ENCODE measurements around the gene C19orf18.
A peak's percentile ranks its signal among the peaks of the same experiment; 100 is the strongest.
"Not testable (repeated sequence)": the region's sequence is repeated elsewhere in the genome, so short reads cannot be mapped to it uniquely, and the experiment has no call there.

C19orf18 gene

DNA sequence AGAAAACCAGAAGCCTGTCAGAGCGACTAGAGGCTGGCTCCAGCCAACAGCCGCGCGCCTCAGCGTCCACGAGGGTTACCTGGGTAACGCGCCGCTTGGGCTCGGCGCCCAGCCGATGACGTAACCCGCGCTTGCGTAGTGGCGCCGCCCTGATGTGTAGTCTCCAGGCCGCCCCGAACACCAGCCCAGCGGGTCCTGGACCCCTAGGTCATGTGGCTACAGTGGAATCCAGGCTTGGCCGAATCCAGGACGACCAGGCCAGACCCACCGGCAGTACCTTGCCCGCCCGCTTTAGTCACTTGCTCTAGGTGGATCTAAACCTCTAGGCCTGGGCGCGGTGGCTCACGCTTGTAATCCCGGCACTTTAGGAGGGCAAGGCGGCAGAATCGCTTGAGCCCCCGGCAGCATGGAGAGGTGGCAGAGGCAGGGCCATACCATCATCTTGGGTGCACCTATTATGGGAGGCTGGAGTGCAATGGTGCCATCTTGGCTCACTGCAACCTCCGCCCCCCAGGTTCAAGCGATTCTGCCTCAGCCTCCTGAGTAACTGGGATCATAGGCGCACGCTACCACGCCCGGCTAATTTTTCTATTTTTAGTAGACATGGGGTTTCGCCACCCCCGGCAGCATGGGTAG lies 35.5 kb upstream of the C19orf18 start:
- peaks cover under 1% of the 10 kb centered on the region for H3K4me1 Mint-ChIP-seq
- H3K4me3 Mint-ChIP-seq = no peak overlapping the region
- H3K27ac Mint-ChIP-seq = no peak overlapping the region
- H3K36me3 Mint-ChIP-seq (ENCODE audit: low read depth) = peaks cover 86% of the 10 kb centered on the region
- H3K9me3 Mint-ChIP-seq = peaks cover 95% of the 10 kb centered on the region
- peaks cover under 1% of the 10 kb centered on the region for H3K27me3 Mint-ChIP-seq (ENCODE audit: low read depth, poor library complexity)
- no peak for DNase-seq
- TF ChIP-seq, protein P1, sequence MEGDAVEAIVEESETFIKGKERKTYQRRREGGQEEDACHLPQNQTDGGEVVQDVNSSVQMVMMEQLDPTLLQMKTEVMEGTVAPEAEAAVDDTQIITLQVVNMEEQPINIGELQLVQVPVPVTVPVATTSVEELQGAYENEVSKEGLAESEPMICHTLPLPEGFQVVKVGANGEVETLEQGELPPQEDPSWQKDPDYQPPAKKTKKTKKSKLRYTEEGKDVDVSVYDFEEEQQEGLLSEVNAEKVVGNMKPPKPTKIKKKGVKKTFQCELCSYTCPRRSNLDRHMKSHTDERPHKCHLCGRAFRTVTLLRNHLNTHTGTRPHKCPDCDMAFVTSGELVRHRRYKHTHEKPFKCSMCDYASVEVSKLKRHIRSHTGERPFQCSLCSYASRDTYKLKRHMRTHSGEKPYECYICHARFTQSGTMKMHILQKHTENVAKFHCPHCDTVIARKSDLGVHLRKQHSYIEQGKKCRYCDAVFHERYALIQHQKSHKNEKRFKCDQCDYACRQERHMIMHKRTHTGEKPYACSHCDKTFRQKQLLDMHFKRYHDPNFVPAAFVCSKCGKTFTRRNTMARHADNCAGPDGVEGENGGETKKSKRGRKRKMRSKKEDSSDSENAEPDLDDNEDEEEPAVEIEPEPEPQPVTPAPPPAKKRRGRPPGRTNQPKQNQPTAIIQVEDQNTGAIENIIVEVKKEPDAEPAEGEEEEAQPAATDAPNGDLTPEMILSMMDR (IDR thresholded peaks at IDR 0.05) = no peak

DNA sequence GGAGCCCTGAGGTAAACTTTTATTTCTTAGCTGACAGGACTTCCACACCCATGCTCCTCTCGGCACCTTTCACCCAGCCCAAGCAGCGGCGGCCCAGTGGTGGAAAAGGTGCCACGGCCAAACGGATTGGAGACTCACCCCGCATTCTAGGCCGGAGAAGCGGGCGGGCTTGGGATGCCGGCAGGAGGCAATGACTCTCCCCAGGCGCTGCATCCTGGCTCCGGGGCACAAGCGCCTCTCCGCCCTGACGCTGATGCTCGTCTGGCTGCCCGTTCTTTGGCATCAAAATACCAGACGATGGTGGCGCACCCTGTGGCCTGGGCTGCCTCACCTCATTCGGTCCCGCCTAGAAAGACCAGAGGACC lies 34.9 kb upstream of the C19orf18 start:
- H3K9me3 Mint-ChIP-seq = peaks cover 95% of the 10 kb centered on the region
- H3K4me1 Mint-ChIP-seq = peaks cover 5% of the 10 kb centered on the region
- H3K27ac Mint-ChIP-seq = no peak overlapping the region
- peaks cover 4% of the 10 kb centered on the region for H3K27me3 Mint-ChIP-seq (ENCODE audit: low read depth, poor library complexity)
- TF ChIP-seq, protein P1 (IDR thresholded peaks at IDR 0.05) = no peak
- DNase-seq = no peak
- no peak overlapping the region for H3K4me3 Mint-ChIP-seq
- H3K36me3 Mint-ChIP-seq (ENCODE audit: low read depth) = peaks cover 91% of the 10 kb centered on the region

DNA sequence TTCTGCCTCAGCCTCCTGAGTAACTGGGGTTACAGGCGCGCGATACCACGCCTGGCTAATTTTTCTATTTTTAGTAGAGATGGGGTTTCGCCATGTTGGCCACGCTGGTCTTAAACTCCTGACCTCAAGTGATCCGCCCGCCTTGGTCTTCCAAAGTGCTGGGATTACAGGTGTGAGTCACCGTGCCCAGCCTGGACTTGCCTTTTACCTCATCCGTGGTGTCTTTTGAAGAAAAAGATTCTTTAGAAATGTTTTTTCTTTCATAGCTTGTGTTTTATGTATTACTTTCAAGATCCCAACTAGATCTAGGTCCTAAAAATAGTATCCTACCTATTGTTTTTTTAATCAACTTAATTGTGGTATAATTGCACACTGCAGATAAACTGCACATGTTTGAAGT lies 34.5 kb upstream of the C19orf18 start:
- not testable (repeated sequence) for H3K27ac Mint-ChIP-seq; H3K4me1 Mint-ChIP-seq; DNase-seq; H3K4me3 Mint-ChIP-seq; H3K27me3 Mint-ChIP-seq (ENCODE audit: low read depth, poor library complexity)
- peaks cover 94% of the 10 kb centered on the region for H3K36me3 Mint-ChIP-seq (ENCODE audit: low read depth)
- H3K9me3 Mint-ChIP-seq = peaks cover 95% of the 10 kb centered on the region

DNA sequence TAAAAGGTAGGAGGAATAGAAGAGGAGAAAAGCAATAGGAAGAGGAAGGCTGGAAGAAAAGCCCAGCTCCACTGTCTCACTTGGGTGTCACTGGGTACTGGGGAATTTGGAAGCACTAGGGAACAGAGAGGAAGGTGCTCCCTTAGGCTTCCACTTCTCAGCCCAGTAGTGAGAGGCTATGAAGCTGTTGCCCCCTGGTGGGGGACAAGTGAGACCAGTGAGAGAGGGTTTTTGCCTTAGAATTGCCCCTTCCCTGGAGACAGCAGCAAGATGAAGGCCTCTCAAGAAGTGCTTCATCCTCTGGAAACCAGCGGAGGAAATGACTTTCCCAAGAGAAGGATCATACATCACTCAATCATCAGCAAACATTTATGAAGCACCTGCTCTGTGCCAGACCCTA lies 33.0 kb upstream of the C19orf18 start:
- peaks cover 5% of the 10 kb centered on the region for H3K4me1 Mint-ChIP-seq

DNA sequence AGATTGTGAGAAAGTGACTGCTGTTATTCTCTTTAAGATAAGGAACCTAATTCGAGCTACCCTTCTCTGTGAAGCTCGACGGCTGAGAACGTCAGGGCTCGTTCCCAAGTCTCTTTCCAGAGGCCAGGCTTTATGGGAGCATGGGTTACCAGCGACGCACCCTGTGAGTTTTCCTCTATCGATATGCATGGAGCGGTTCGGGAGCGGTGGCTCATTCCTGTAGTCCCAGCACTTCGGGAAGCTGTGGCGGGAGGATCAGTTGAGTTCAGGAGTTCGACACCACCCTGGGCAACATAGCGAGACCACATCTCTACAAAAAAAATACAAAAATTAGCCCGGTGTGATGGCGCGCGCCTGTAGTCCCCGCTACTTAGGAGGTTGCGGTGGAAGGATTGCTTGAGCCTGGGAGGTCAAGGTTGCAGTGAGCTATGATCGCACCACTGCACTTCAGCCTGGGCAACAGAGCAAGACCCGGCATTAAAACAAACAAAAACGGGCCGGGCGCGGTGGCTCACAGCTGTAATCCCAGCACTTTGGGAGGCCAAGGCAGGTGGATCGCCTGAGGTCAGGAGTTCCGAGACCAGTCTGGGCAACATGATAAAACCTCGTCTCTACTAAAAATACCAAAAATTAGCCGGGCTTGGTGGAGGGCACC lies 29.0 kb upstream of the C19orf18 start:
- H3K27me3 Mint-ChIP-seq (ENCODE audit: low read depth, poor library complexity) = peaks cover 13% of the 10 kb centered on the region
- peaks cover 95% of the 10 kb centered on the region for H3K36me3 Mint-ChIP-seq (ENCODE audit: low read depth)
- no peak overlapping the region for H3K27ac Mint-ChIP-seq
- TF ChIP-seq, protein P1 (IDR thresholded peaks at IDR 0.05) = no peak
- H3K4me3 Mint-ChIP-seq = peak overlapping the region; percentile 87
- no peak for DNase-seq
- peaks cover 12% of the 10 kb centered on the region for H3K4me1 Mint-ChIP-seq
- H3K9me3 Mint-ChIP-seq = peaks cover 98% of the 10 kb centered on the region

More for the DNA sequence above, 33.0 kb upstream of the C19orf18 start:
- Mint-ChIP-seq H3K27ac (no peak overlapping the region), H3K36me3 (ENCODE audit: low read depth) (peaks cover 90% of the 10 kb centered on the region), H3K4me3 (no peak overlapping the region), H3K27me3 (ENCODE audit: low read depth, poor library complexity) (peaks cover 4% of the 10 kb centered on the region), H3K9me3 (peaks cover 93% of the 10 kb centered on the region)
- TF ChIP-seq, protein P1 (IDR thresholded peaks at IDR 0.05) = no peak
- DNase-seq = no peak

DNA sequence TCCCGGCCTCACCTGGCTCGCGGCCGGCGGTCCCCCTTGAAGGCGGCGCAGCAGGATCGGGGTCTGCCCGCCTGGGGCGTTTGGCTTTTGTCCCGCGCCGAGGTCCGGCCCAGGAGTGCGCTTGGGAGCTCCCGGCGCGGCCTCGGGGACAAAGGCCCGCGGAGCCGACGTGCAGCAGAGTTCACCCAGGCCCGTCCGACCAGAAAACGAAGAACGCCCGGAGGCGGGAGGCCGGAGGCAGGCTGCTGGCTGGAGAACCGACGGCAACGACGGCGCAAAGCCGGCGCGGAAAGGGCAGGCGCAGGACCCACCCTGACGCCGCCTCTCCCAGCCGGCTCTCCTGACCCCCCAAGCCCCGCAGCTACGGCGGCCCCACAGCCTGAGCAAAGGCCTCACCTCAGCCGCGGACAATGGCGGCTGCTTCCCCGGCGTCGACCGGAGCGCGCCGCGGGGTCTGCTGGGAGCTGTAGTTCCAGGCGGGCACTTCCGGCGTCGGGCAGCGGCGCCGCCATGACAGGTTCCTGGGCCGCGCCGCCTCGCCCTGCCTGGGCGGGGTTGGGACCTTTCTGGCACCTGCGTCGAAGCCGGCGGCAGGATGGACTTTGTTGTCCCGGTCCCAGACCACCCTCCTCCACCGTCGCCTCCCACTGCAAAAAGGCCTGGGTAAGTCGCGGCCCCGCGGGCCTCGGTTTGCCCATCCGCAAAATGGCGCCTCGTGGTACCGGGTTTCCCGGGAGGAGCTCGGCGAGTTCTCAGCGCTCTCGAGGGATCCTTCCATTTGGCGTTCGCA lies 28.2 kb upstream of the C19orf18 start, which contains the start of gene ZNF606:
ZNF606 (minus strand) TSS at position 437 of the 790 bp plus-strand sequence. CDS start 1,501 bp downstream, outside the sequence.
- TF ChIP-seq, protein P1 (IDR thresholded peaks at IDR 0.05) = no peak
- Mint-ChIP-seq H3K9me3 (peaks cover 98% of the 10 kb centered on the region), H3K4me3 (peak within 1 kb of the TSS; percentile 87), H3K4me1 (peaks cover 12% of the 10 kb centered on the region), H3K27ac (peak within 1 kb of the TSS; percentile 81), H3K27me3 (ENCODE audit: low read depth, poor library complexity) (peaks cover 13% of the 10 kb centered on the region), H3K36me3 (ENCODE audit: low read depth) (peaks cover 95% of the 10 kb centered on the region)
- peak; percentile 85 for DNase-seq
